Suprapubic skin (tissue), 3 donors: ENCODE results near the gene PCCB.

Experiments used
- POLR2A ChIP-seq, 2 donors: fragments of 450-650 bp; IDR thresholded peaks; one replicate each; pipeline ENCODE4 v1.6.1; 2017; ENCODE audit warnings: antibody characterized with exemption in 2 of 2, mild to moderate bottlenecking in 2 of 2, moderate library complexity in 2 of 2
- TF ChIP-seq, protein P1 (sequence below), 2 donors: fragments of 200-600 bp in 1 of 2; fragments of 450-650 bp in 1 of 2; sonication (generic) in 1 of 2; IDR thresholded peaks; one replicate each; pipeline ENCODE4 v1.5.1; 2016 to 2019; ENCODE audit warnings: antibody characterized with exemption in 2 of 2, mild to moderate bottlenecking in 1 of 2, moderate library complexity in 1 of 2

DNA sequence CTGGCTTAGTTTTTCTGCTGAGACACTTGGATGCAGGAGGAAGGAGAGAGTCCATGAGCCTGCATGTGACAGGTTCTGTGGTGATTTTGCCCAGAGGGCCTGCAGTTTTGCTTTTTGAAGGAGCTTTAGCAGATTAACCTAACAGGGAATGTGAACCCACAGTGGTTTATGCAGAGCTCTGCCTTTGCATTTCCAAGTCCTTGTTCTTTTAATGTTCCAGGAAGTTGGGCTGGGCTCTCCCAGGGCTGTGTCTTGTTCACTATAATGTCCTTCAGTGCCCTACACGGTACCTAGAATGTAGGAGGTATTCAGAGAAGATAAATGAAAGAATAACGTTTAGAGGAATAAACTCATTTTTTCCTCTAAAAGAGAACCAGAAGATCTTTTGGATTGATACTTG, 50.3 kb downstream of the PCCB start:
- TF ChIP-seq, protein P1, sequence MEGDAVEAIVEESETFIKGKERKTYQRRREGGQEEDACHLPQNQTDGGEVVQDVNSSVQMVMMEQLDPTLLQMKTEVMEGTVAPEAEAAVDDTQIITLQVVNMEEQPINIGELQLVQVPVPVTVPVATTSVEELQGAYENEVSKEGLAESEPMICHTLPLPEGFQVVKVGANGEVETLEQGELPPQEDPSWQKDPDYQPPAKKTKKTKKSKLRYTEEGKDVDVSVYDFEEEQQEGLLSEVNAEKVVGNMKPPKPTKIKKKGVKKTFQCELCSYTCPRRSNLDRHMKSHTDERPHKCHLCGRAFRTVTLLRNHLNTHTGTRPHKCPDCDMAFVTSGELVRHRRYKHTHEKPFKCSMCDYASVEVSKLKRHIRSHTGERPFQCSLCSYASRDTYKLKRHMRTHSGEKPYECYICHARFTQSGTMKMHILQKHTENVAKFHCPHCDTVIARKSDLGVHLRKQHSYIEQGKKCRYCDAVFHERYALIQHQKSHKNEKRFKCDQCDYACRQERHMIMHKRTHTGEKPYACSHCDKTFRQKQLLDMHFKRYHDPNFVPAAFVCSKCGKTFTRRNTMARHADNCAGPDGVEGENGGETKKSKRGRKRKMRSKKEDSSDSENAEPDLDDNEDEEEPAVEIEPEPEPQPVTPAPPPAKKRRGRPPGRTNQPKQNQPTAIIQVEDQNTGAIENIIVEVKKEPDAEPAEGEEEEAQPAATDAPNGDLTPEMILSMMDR (IDR thresholded peaks at IDR 0.05), result no peak
- TF ChIP-seq POLR2A (IDR thresholded peaks at IDR 0.05), result no peak
